ENCODE data around the gene SIK3. TPM values are rescaled to one million over a fixed set of nuclear protein-coding genes. Genes with fewer than 3 reads are reported as not detected.

SIK3 gene
- total and polyA plus RNA-seq, 12 donors: 9.9 to 47.3 (median 36.5) TPM

DNA sequence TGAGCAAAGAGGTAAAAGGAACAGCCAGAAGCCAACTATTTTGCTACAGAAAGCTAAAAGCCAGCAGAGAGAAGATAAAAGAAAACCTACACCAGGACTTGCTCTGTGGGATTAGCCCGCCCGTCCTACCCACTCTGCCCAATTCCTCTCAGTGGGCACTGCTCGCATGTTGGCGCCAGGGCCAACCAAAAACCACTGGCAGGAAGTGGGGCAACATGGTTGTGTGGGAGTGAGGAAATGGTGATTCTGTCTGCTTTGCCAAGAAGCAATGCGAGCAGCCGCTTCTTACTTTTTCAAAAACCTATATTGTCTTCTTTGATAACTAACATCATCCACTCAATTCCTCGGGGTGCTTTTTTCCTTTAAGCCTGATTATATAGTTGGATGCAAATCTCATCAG, 246.6 kb downstream of the SIK3 start:
- Histone ChIP-seq H3K27ac (peak overlapping the region in 1 of 10 donors; percentile 84), H3K9me3 (no peaks in the 10 kb centered on the region), H3K27me3 (no peaks in the 10 kb centered on the region), H3K4me1 (peaks cover 8 to 56% (median 17%) of the 10 kb centered on the region in 9 donors), H3K36me3 (peaks cover 0 to 81% (median 29%) of the 10 kb centered on the region in 9 donors), H3K4me3 (no peak overlapping the region)
- ATAC-seq: peak in 1 of 8 donors; percentile 34
- TF ChIP-seq CTCF (IDR thresholded peaks at IDR 0.05): no peak
- intact Hi-C loops (cut with DNase I): no loop called here
- no peak for DNase-seq
- WGBS, 2 donors: 80 to 86% methylated on average over 7 of the region's 7 CpGs

- Histone ChIP-seq H3K27ac (no peak overlapping the region), H3K27me3 (no peaks in the 10 kb centered on the region), H3K4me3 (no peak overlapping the region), H3K4me1 (peaks cover 8 to 45% (median 23%) of the 10 kb centered on the region in 9 donors), H3K36me3 (peaks cover 0 to 81% (median 39%) of the 10 kb centered on the region in 9 donors), H3K9me3 (no peaks in the 10 kb centered on the region)
- no peak for ATAC-seq
- no peak for DNase-seq
- TF ChIP-seq CTCF (IDR thresholded peaks at IDR 0.05): no peak
- 89 to 97% methylated on average over 6 of the region's 6 CpGs for WGBS, 2 donors
- intact Hi-C loops (cut with DNase I): no loop called here
Measured at GRCh38 chr11:116849486-116849885, 248.7 kb downstream of the SIK3 start.

DNA sequence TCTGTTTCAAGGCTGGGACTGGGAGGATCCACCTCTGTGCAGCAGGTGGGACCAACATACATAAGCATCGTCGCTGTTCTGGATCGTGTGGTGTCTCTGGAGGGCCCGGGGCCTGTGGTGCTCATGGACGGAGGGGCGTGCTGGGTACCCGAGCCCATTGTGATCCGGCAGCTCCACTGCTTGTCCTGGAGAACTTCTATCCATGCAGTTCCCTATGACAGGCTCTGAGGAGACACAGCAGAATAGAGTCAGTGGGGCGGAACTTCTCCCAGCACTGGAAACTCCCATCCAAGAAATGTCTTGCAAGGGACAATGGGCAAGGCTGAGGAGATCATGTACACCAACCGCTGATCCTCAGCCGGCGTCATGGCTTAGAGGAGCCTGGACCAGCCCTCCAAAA, 249.2 kb downstream of the SIK3 start:
- H3K27ac ChIP-seq: no peak overlapping the region
- intact Hi-C loops (cut with DNase I): no loop called here
- H3K36me3 ChIP-seq: peaks cover 0 to 80% (median 37%) of the 10 kb centered on the region in 9 donors
- no peak for DNase-seq
- no peak overlapping the region for H3K4me3 ChIP-seq
- H3K9me3 ChIP-seq: no peaks in the 10 kb centered on the region
- 96 to 97% methylated on average over 12 of the region's 12 CpGs for WGBS, 2 donors
- H3K4me1 ChIP-seq: peaks cover 8 to 41% (median 23%) of the 10 kb centered on the region in 9 donors
- ATAC-seq: no peak
- H3K27me3 ChIP-seq: no peaks in the 10 kb centered on the region
- TF ChIP-seq CTCF (IDR thresholded peaks at IDR 0.05): no peak

- DNase-seq: no peak
- Histone ChIP-seq H3K27ac (no peak overlapping the region), H3K27me3 (no peaks in the 10 kb centered on the region), H3K9me3 (no peaks in the 10 kb centered on the region), H3K36me3 (peaks cover 0 to 85% (median 40%) of the 10 kb centered on the region in 9 donors), H3K4me3 (no peak overlapping the region), H3K4me1 (peaks cover 6 to 28% (median 19%) of the 10 kb centered on the region in 9 donors)
- 97 to 98% methylated on average over 4 of the region's 4 CpGs for WGBS, 2 donors
- intact Hi-C loops (cut with DNase I): no loop called here
- TF ChIP-seq CTCF (IDR thresholded peaks at IDR 0.05): no peak
- no peak for ATAC-seq
Measured at GRCh38 chr11:116847612-116848011, 250.6 kb downstream of the SIK3 start.
